ENCODE data around the gene CLIP4. TPM values are rescaled to one million over a fixed set of nuclear protein-coding genes. Genes with fewer than 3 reads are reported as not detected.

The CLIP4 gene
- total RNA-seq, 1 donor from 2014 or later = 23.6 TPM

GRCh38 chr2:29232041-29232440, 116.8 kb downstream of the CLIP4 start:
- no peaks in the 10 kb centered on the region for H3K4me1 Mint-ChIP-seq
- H3K4me3 Mint-ChIP-seq = no peak overlapping the region
- intact Hi-C loops (cut with micrococcal nuclease) = no loop called here

GRCh38 chr2:29233428-29233827, 118.2 kb downstream of the CLIP4 start:
- Mint-ChIP-seq H3K27ac (no peak overlapping the region), H3K9me3 (no peaks in the 10 kb centered on the region), H3K4me3 (no peak overlapping the region), H3K36me3 (ENCODE audit: low read depth) (no peaks in the 10 kb centered on the region), H3K27me3 (peaks cover 4% of the 10 kb centered on the region), H3K4me1 (no peaks in the 10 kb centered on the region)
- intact Hi-C loops (cut with micrococcal nuclease) = no loop called here
- DNase-seq = no peak

More at GRCh38 chr2:29232041-29232440, 116.8 kb downstream of the CLIP4 start:
- no peak for DNase-seq
- peaks cover 3% of the 10 kb centered on the region for H3K27me3 Mint-ChIP-seq
- H3K27ac Mint-ChIP-seq = no peak overlapping the region
- H3K36me3 Mint-ChIP-seq (ENCODE audit: low read depth) = no peaks in the 10 kb centered on the region
- H3K9me3 Mint-ChIP-seq = no peaks in the 10 kb centered on the region

- intact Hi-C loops (cut with micrococcal nuclease) = no loop called here
- no peak overlapping the region for H3K4me3 Mint-ChIP-seq
- peaks cover 6% of the 10 kb centered on the region for H3K27me3 Mint-ChIP-seq
- DNase-seq = no peak
- no peak overlapping the region for H3K27ac Mint-ChIP-seq
- no peaks in the 10 kb centered on the region for H3K9me3 Mint-ChIP-seq
- no peaks in the 10 kb centered on the region for H3K36me3 Mint-ChIP-seq (ENCODE audit: low read depth)
- no peaks in the 10 kb centered on the region for H3K4me1 Mint-ChIP-seq
These were observed 120.2 kb downstream of the CLIP4 start for GRCh38 chr2:29235411-29235810.

- Mint-ChIP-seq H3K27me3 (peaks cover 6% of the 10 kb centered on the region), H3K4me1 (no peaks in the 10 kb centered on the region)
These were observed 120.9 kb downstream of the CLIP4 start for GRCh38 chr2:29236074-29236473.

GRCh38 chr2:29238497-29238896, 123.3 kb downstream of the CLIP4 start:
- Mint-ChIP-seq H3K27ac (no peak overlapping the region), H3K36me3 (ENCODE audit: low read depth) (no peaks in the 10 kb centered on the region), H3K4me1 (no peaks in the 10 kb centered on the region), H3K9me3 (no peaks in the 10 kb centered on the region), H3K27me3 (peaks cover 6% of the 10 kb centered on the region), H3K4me3 (no peak overlapping the region)
- intact Hi-C loops (cut with micrococcal nuclease) = no loop called here
- DNase-seq = no peak

More at GRCh38 chr2:29236074-29236473, 120.9 kb downstream of the CLIP4 start:
- Mint-ChIP-seq H3K4me3 (no peak overlapping the region), H3K36me3 (ENCODE audit: low read depth) (no peaks in the 10 kb centered on the region), H3K9me3 (no peaks in the 10 kb centered on the region), H3K27ac (no peak overlapping the region)
- intact Hi-C loops (cut with micrococcal nuclease) = no loop called here
- DNase-seq = no peak

Other genes with a start within 250 kb of the CLIP4 start
- gene TRMT61B, start 245.1 kb upstream of the CLIP4 start, total RNA-seq = 18.9 and 20.1 TPM in 2 replicates
- gene WDR43, start 220.7 kb upstream of the CLIP4 start, total RNA-seq = 181 and 190 TPM in 2 replicates
- 4.8 and 6.7 TPM in 2 replicates for gene TOGARAM2, start 134.1 kb upstream of the CLIP4 start, total RNA-seq
- not detected in 2 replicates for gene PCARE, start 40.9 kb upstream of the CLIP4 start, total RNA-seq

Data from activated CD4-positive, alpha-beta T cell treated with anti-CD3 and anti-CD28 coated beads, Interleukin-2, amount 10 ng/mL, durations not matched to agents 24 days and 14 days (primary cell).